CD4-positive, alpha-beta T cell (primary cell): ENCODE data around the gene ADAMTS7. TPM values are rescaled to one million over a fixed set of nuclear protein-coding genes. Genes with fewer than 3 reads are reported as not detected.
A peak's percentile ranks its signal among the peaks of the same experiment; 100 is the strongest.
"Not testable (repeated sequence)": the region's sequence is repeated elsewhere in the genome, so short reads cannot be mapped to it uniquely, and the experiment has no call there.

Experiments
- ATAC-seq: fragments of 200-7000 bp; cut with Tn5 transposase; one replicate; pipeline ENCODE4 v1.10.0; 2022; ENCODE audit warnings: mild to moderate bottlenecking; ENCODE audit not compliant: poor library complexity
- CTCF ChIA-PET: fragments of 350-600 bp; sonication (Branson Sonifier 250); formaldehyde crosslinking; loops from one replicate; lab custom pipeline; 2021; ENCODE audit warnings: antibody characterized with exemption, inconsistent platforms; lab: Charles Lee
- POLR2A ChIA-PET: fragments of 350-600 bp; sonication (Branson Sonifier 250); formaldehyde crosslinking; loops from one replicate; lab custom pipeline; 2021; ENCODE audit warnings: antibody characterized with exemption, inconsistent platforms; lab: Charles Lee
- DNase-seq, 14 experiments: peaks; one replicate each; pipeline ENCODE4 v3.0.0-alpha.2; 2013 to 2020; ENCODE audit warnings: mixed read lengths in 2 of 14
- H3K27ac ChIP-seq, 2 donors: one replicate each; pipeline versions ENCODE4 v1.5.1 to v1.7.0; 2013; ENCODE audit warnings: low read length in 2 of 2, low read depth in 1 of 2, mild to moderate bottlenecking in 1 of 2
- H3K27me3 ChIP-seq, 2 experiments: 1 replicate in 1 of 2; 2 replicates in 1 of 2; pipeline versions ENCODE4 v1.6.1 to v1.7.0; 2013; ENCODE audit warnings: low read length in 2 of 2, control low read depth in 1 of 2, mild to moderate bottlenecking in 1 of 2, moderate library complexity in 1 of 2; ENCODE audit not compliant: insufficient read depth in 2 of 2, control insufficient read depth in 1 of 2
- H3K36me3 ChIP-seq: one replicate; pipeline ENCODE4 v1.6.1; 2013; ENCODE audit warnings: low read length, control low read depth; ENCODE audit not compliant: insufficient read depth
- H3K4me1 ChIP-seq: one replicate; pipeline ENCODE4 v1.6.1; 2013; ENCODE audit warnings: low read length, control low read depth; ENCODE audit not compliant: insufficient read depth
- H3K4me3 ChIP-seq: one replicate; pipeline ENCODE4 v1.5.1; 2013; ENCODE audit warnings: mild to moderate bottlenecking, low read length, moderate library complexity
- H3K9me3 ChIP-seq, 2 experiments: 1 replicate in 1 of 2; 2 replicates in 1 of 2; pipeline versions ENCODE4 v1.6.1 to v1.7.0; 2013; ENCODE audit warnings: low read length in 2 of 2, mild to moderate bottlenecking in 2 of 2, control low read depth in 1 of 2, moderate library complexity in 1 of 2; ENCODE audit not compliant: control insufficient read depth in 1 of 2, insufficient read depth in 1 of 2
- H3K27ac Mint-ChIP-seq: one replicate; pipeline ENCODE4 v1.8.0; 2020; ENCODE audit warnings: mixed read lengths
- H3K27me3 Mint-ChIP-seq: one replicate; pipeline ENCODE4 v1.8.0; 2021; ENCODE audit warnings: mixed read lengths
- H3K36me3 Mint-ChIP-seq: one replicate; pipeline ENCODE4 v1.8.0; 2021; ENCODE audit warnings: low read depth, mixed read lengths
- H3K4me1 Mint-ChIP-seq: one replicate; pipeline ENCODE4 v1.8.0; 2021; ENCODE audit warnings: low read depth, mixed read lengths
- H3K4me3 Mint-ChIP-seq: one replicate; pipeline ENCODE4 v1.8.0; 2020; ENCODE audit warnings: mild to moderate bottlenecking, mixed read lengths
- H3K9me3 Mint-ChIP-seq: one replicate; pipeline ENCODE4 v1.8.0; 2020; ENCODE audit warnings: mixed read lengths
- CTCF ChIP-seq: fragments of 200-600 bp; IDR thresholded peaks from one replicate; pipeline ENCODE4 v1.8.0; 2022; ENCODE audit warnings: antibody characterized with exemption, mild to moderate bottlenecking
- intact Hi-C, 2 experiments: fragments of 100-400 bp; cut with DNase I in 1 of 2; cut with micrococcal nuclease in 1 of 2; formaldehyde crosslinking; loops; one replicate each; pipeline versions ENCODE4 v1.15.1 to v1.9.0; 2023 to 2025; cut with DNase I, micrococcal nuclease
- total RNA-seq, 174 experiments: library from RNA in 2 of 174; stranded (reverse) in 2 of 174; gene quantifications; one replicate each; pipeline ENCODE4 v1.2.3 and lab custom pipeline; 2021 to 2026

Gene ADAMTS7
- total RNA-seq, 2 experiments from 2014 or later = 0.11 to 0.30 TPM

GRCh38 chr15:78755900-78756591 lies 55.2 kb downstream of the ADAMTS7 start:
- TF ChIP-seq CTCF = peak; percentile 19
- CTCF ChIA-PET = interaction anchor here (0.6 to 2.2 kb wide), 2 partner anchors 56 to 127 kb away, joined by 3 to 5 read pairs; partner anchors contain the start of gene ADAMTS7
- DNase-seq (peak in 10 of 14 experiments; percentile 10 to 54 (median 34)), ATAC-seq (peak; percentile 70)
- H3K4me3 Mint-ChIP-seq, H3K36me3 Mint-ChIP-seq, H3K9me3 Mint-ChIP-seq, POLR2A ChIA-PET, H3K27me3 Mint-ChIP-seq, H3K27ac ChIP-seq, H3K9me3 ChIP-seq, H3K27me3 ChIP-seq, H3K4me3 ChIP-seq, H3K27ac Mint-ChIP-seq, H3K36me3 ChIP-seq: not testable (repeated sequence)
- peaks cover 23% of the 10 kb centered on the region for H3K4me1 ChIP-seq
- intact Hi-C loops = loop anchor here (5.0 to 10.0 kb wide), 3 partner anchors 56 to 429 kb away; partner anchors contain the start of genes ADAMTS7 (in 1 of the 2) and MORF4L1 (in 1 of the 2)
- peaks cover 11% of the 10 kb centered on the region for H3K4me1 Mint-ChIP-seq

GRCh38 chr15:78754637-78755280 lies 56.5 kb downstream of the ADAMTS7 start:
- CTCF ChIA-PET = interaction anchor here (2.2 kb wide), 1 partner anchor 57 kb away, joined by 5 read pairs; the partner anchor contains the start of gene ADAMTS7

GRCh38 chr15:78753751-78754535 lies 57.3 kb downstream of the ADAMTS7 start:
- H3K36me3 Mint-ChIP-seq, H3K9me3 Mint-ChIP-seq, H3K36me3 ChIP-seq, POLR2A ChIA-PET, DNase-seq, H3K27me3 Mint-ChIP-seq, H3K27ac ChIP-seq, H3K4me3 ChIP-seq, CTCF ChIA-PET, H3K27ac Mint-ChIP-seq, H3K9me3 ChIP-seq, H3K4me3 Mint-ChIP-seq, ATAC-seq, H3K27me3 ChIP-seq: not testable (repeated sequence)
- peaks cover 16% of the 10 kb centered on the region for H3K4me1 Mint-ChIP-seq
- peaks cover 20% of the 10 kb centered on the region for H3K4me1 ChIP-seq
- intact Hi-C loops = loop anchor here (5.0 to 10.0 kb wide), 6 partner anchors 121 to 842 kb away; partner anchors contain the start of genes IREB2 (in 1 of the 2) and MORF4L1 (in 1 of the 2)

More at GRCh38 chr15:78754637-78755280, 56.5 kb downstream of the ADAMTS7 start:
- intact Hi-C loops = loop anchor here (5.0 to 10.0 kb wide), 7 partner anchors 58 to 842 kb away; partner anchors contain the start of genes ADAMTS7 (in 1 of the 2), IREB2 (in 1 of the 2) and MORF4L1 (in 1 of the 2)
- H3K36me3 ChIP-seq, DNase-seq, H3K36me3 Mint-ChIP-seq, H3K9me3 ChIP-seq, POLR2A ChIA-PET, H3K27me3 Mint-ChIP-seq, H3K4me3 ChIP-seq, H3K27ac ChIP-seq, H3K4me3 Mint-ChIP-seq, H3K9me3 Mint-ChIP-seq, ATAC-seq, H3K27me3 ChIP-seq, H3K27ac Mint-ChIP-seq: not testable (repeated sequence)
- H3K4me1 ChIP-seq = peaks cover 20% of the 10 kb centered on the region
- peaks cover 16% of the 10 kb centered on the region for H3K4me1 Mint-ChIP-seq

- H3K4me3 ChIP-seq, H3K27ac Mint-ChIP-seq, DNase-seq, H3K9me3 ChIP-seq, H3K4me3 Mint-ChIP-seq, H3K27me3 ChIP-seq, H3K36me3 ChIP-seq, H3K9me3 Mint-ChIP-seq, CTCF ChIA-PET, H3K36me3 Mint-ChIP-seq, ATAC-seq, H3K27me3 Mint-ChIP-seq, POLR2A ChIA-PET, H3K27ac ChIP-seq: not testable (repeated sequence)
- intact Hi-C loops = loop anchor here (5.0 to 10.0 kb wide), 6 partner anchors 121 to 841 kb away; partner anchors contain the start of genes IREB2 (in 1 of the 2) and MORF4L1 (in 1 of the 2)
- peaks cover 16% of the 10 kb centered on the region for H3K4me1 Mint-ChIP-seq
- H3K4me1 ChIP-seq = peaks cover 20% of the 10 kb centered on the region
These were observed 58.0 kb downstream of the ADAMTS7 start for GRCh38 chr15:78753359-78753659.
